Measurements from ENCODE around the gene LRRC36.

LRRC36 gene

GRCh38 chr16:67407176-67407787, 80.7 kb downstream of the LRRC36 start:
- no peak for TF ChIP-seq CTCF (IDR thresholded peaks at IDR 0.05; ENCODE audit: low read depth, low read length)
- no peaks in the 10 kb centered on the region for H3K27me3 ChIP-seq
- DNase-seq, result no peak

GRCh38 chr16:67407788-67408452, 81.3 kb downstream of the LRRC36 start:
- Histone ChIP-seq H3K36me3 (no peaks in the 10 kb centered on the region), H3K9me3 (no peaks in the 10 kb centered on the region), H3K4me3 (ENCODE audit: low read depth, low read length) (no peak overlapping the region), H3K4me1 (no peaks in the 10 kb centered on the region), H3K27me3 (no peaks in the 10 kb centered on the region)
- TF ChIP-seq CTCF (IDR thresholded peaks at IDR 0.05; ENCODE audit: low read depth, low read length), result peak; percentile 15; the same call in 1 of the 2 replicates
- no peak for DNase-seq

More at GRCh38 chr16:67407176-67407787, 80.7 kb downstream of the LRRC36 start:
- no peak overlapping the region for H3K4me3 ChIP-seq (ENCODE audit: low read depth, low read length)
- H3K9me3 ChIP-seq, result no peaks in the 10 kb centered on the region
- no peaks in the 10 kb centered on the region for H3K36me3 ChIP-seq
- H3K4me1 ChIP-seq, result no peaks in the 10 kb centered on the region

- no peak for DNase-seq
- TF ChIP-seq CTCF (IDR thresholded peaks at IDR 0.05; ENCODE audit: low read depth, low read length), result no peak
- H3K9me3 ChIP-seq, result no peaks in the 10 kb centered on the region
- H3K27me3 ChIP-seq, result no peaks in the 10 kb centered on the region
- no peaks in the 10 kb centered on the region for H3K36me3 ChIP-seq
- H3K4me3 ChIP-seq (ENCODE audit: low read depth, low read length), result no peak overlapping the region
- no peaks in the 10 kb centered on the region for H3K4me1 ChIP-seq
Measured at GRCh38 chr16:67409631-67410030, 83.0 kb downstream of the LRRC36 start.

- no peaks in the 10 kb centered on the region for H3K9me3 ChIP-seq
Measured at GRCh38 chr16:67411339-67411738, 84.7 kb downstream of the LRRC36 start.

GRCh38 chr16:67412294-67412693, 85.7 kb downstream of the LRRC36 start:
- H3K4me1 ChIP-seq, result no peaks in the 10 kb centered on the region
- no peaks in the 10 kb centered on the region for H3K27me3 ChIP-seq
- H3K4me3 ChIP-seq (ENCODE audit: low read depth, low read length), result no peak overlapping the region
- DNase-seq, result no peak
- no peak for TF ChIP-seq CTCF (IDR thresholded peaks at IDR 0.05; ENCODE audit: low read depth, low read length)
- no peaks in the 10 kb centered on the region for H3K9me3 ChIP-seq
- no peaks in the 10 kb centered on the region for H3K36me3 ChIP-seq

More at GRCh38 chr16:67411339-67411738, 84.7 kb downstream of the LRRC36 start:
- H3K27me3 ChIP-seq, result no peaks in the 10 kb centered on the region
- no peak for DNase-seq
- no peaks in the 10 kb centered on the region for H3K36me3 ChIP-seq
- no peak overlapping the region for H3K4me3 ChIP-seq (ENCODE audit: low read depth, low read length)
- TF ChIP-seq CTCF (IDR thresholded peaks at IDR 0.05; ENCODE audit: low read depth, low read length), result no peak
- H3K4me1 ChIP-seq, result no peaks in the 10 kb centered on the region
